OCI-LY7 (cell line): ENCODE measurements around the gene CCAR1. TPM values are rescaled to one million over a fixed set of nuclear protein-coding genes. Genes with fewer than 3 reads are reported as not detected.
"Not testable (repeated sequence)": the region's sequence is repeated elsewhere in the genome, so short reads cannot be mapped to it uniquely, and the experiment has no call there.

Source experiments
- BruUV-seq: library from RNA; stranded (reverse); fragments of 400-500 nt; replicated peaks from 2 replicates; lab custom pipeline; 2021; lab: Mats Ljungman, UMichigan
- CTCF ChIA-PET: fragments of 300-600 bp; sonication (Branson Sonifier 250); formaldehyde crosslinking; loops from one replicate; lab custom pipeline; 2022; ENCODE audit warnings: antibody characterized with exemption; ENCODE audit not compliant: unreplicated experiment; lab: Charles Lee
- POLR2A ChIA-PET: fragments of 300-600 bp; sonication (Branson Sonifier 250); formaldehyde crosslinking; loops from one replicate; lab custom pipeline; 2022; ENCODE audit warnings: antibody characterized with exemption; lab: Charles Lee
- DNase-seq: peaks from one replicate; pipeline ENCODE4 v3.0.0-alpha.2; 2015; ENCODE audit warnings: low spot score
- H2AFZ ChIP-seq: fragments of 200-600 bp; sonication (generic), shearing (Covaris generic); 2 replicates; pipeline ENCODE4 v1.6.1; 2014; ENCODE audit warnings: mild to moderate bottlenecking, antibody characterized with exemption, low read length, moderate library complexity
- H3K27ac ChIP-seq: fragments of 200-600 bp; sonication (generic); 2 replicates; pipeline ENCODE4 v1.5.1; 2014; ENCODE audit warnings: mixed run types, low read depth, mild to moderate bottlenecking, moderate library complexity, low read length, inconsistent platforms; ENCODE audit not compliant: poor library complexity, severe bottlenecking
- H3K36me3 ChIP-seq: fragments of 200-600 bp; sonication (generic); 2 replicates; pipeline ENCODE4 v1.6.1; 2014; ENCODE audit warnings: mild to moderate bottlenecking, antibody characterized with exemption, low read length, moderate library complexity, mixed read lengths; ENCODE audit not compliant: insufficient read depth
- H3K4me1 ChIP-seq: fragments of 200-600 bp; sonication (generic); 2 replicates; pipeline ENCODE4 v1.5.1; 2014; ENCODE audit warnings: mild to moderate bottlenecking, low read length; ENCODE audit not compliant: insufficient read depth, poor library complexity, severe bottlenecking
- H3K4me2 ChIP-seq: fragments of 200-600 bp; sonication (generic); 2 replicates; pipeline ENCODE4 v1.6.1; 2014; ENCODE audit warnings: mild to moderate bottlenecking, low read length
- H3K4me3 ChIP-seq: fragments of 200-600 bp; sonication (generic); 2 replicates; pipeline ENCODE4 v1.5.1; 2014; ENCODE audit warnings: mild to moderate bottlenecking, low read depth, low read length; ENCODE audit not compliant: poor library complexity, severe bottlenecking
- H3K79me2 ChIP-seq: fragments of 200-600 bp; sonication (generic); 2 replicates; pipeline ENCODE4 v1.6.1; 2016; ENCODE audit warnings: low read depth, mild to moderate bottlenecking, low read length, moderate library complexity, mixed read lengths; ENCODE audit not compliant: insufficient read depth
- H3K9me2 ChIP-seq: fragments of 200-600 bp; sonication (generic); 2 replicates; pipeline ENCODE4 v1.6.1; 2016; ENCODE audit warnings: mild to moderate bottlenecking, low read length, mixed read lengths; ENCODE audit not compliant: insufficient read depth
- H3K9me3 ChIP-seq: fragments of 200-600 bp; sonication (generic); 2 replicates; pipeline ENCODE4 v1.6.1; 2014; ENCODE audit warnings: mild to moderate bottlenecking, mixed run types, low read length, mixed read lengths
- H4K20me1 ChIP-seq: fragments of 200-600 bp; sonication (generic); 2 replicates; pipeline ENCODE4 v1.6.1; 2014; ENCODE audit warnings: mild to moderate bottlenecking, antibody characterized with exemption, low read length, moderate library complexity, mixed read lengths; ENCODE audit not compliant: insufficient read depth
- CTCF ChIP-seq: fragments of 200-600 bp; sonication (generic); conservative IDR thresholded peaks from 2 replicates; pipeline ENCODE4 v1.5.1; 2014; ENCODE audit warnings: mild to moderate bottlenecking, antibody characterized with exemption, low read length, moderate library complexity, mixed read lengths
- EZH2phosphoT487 ChIP-seq: fragments of 200-600 bp; sonication (generic); IDR thresholded peaks from 2 replicates; pipeline ENCODE4 v1.6.1; 2018; ENCODE audit warnings: low read depth, borderline replicate concordance, mild to moderate bottlenecking, mixed run types, antibody characterized with exemption, low read length, moderate library complexity, mixed read lengths
- intact Hi-C: fragments of 100-400 bp; cut with micrococcal nuclease; formaldehyde crosslinking; loops from one replicate; pipeline ENCODE4 v1.10.0; 2022; ENCODE audit not compliant: unreplicated experiment
- total RNA-seq, 2 experiments: library from RNA; depleted of rRNA in 1 of 2; stranded (reverse); fragments of >200 nt in 1 of 2; shearing (Covaris generic) in 1 of 2; gene quantifications; 2 replicates each; pipeline ENCODE4 v1.2.3, GENCODE V29; 2014 to 2022

The CCAR1 gene
- total RNA-seq, 2 experiments from 2014 or later, result 66.3 to 126 TPM

- TF ChIP-seq CTCF, result no peak
- no peak for TF ChIP-seq EZH2phosphoT487
- CTCF ChIA-PET, result no interaction called here
- no peak overlapping the region for H3K27ac ChIP-seq
- peaks cover 95% of the 10 kb centered on the region for H3K36me3 ChIP-seq
- no peak overlapping the region for H3K4me3 ChIP-seq
- H3K79me2 ChIP-seq, result peaks cover 40% of the 10 kb centered on the region; the same call in 1 of the 2 replicates
- H2AFZ ChIP-seq, result no peak overlapping the region
- no peaks in the 10 kb centered on the region for H3K9me3 ChIP-seq
- no peak overlapping the region for H3K4me2 ChIP-seq
- H3K4me1 ChIP-seq, result no peaks in the 10 kb centered on the region
- no peak for DNase-seq
- intact Hi-C loops, result no loop called here
- H4K20me1 ChIP-seq, result 0 out of 2 replicates have a peak, but pooled peaks cover 4% of the 10 kb centered on the region
- POLR2A ChIA-PET, result no interaction called here
- no TSS peak for BruUV-seq
- no peaks in the 10 kb centered on the region for H3K9me2 ChIP-seq
These were observed 14.1 kb downstream of the CCAR1 start for GRCh38 chr10:68735119-68735518.

- CTCF ChIA-PET, H3K4me1 ChIP-seq, H3K9me2 ChIP-seq, H4K20me1 ChIP-seq, H2AFZ ChIP-seq, BruUV-seq, intact Hi-C loops, H3K4me3 ChIP-seq, H3K27ac ChIP-seq, H3K4me2 ChIP-seq, POLR2A ChIA-PET, H3K9me3 ChIP-seq, DNase-seq: not testable (repeated sequence)
- Histone ChIP-seq H3K79me2 (peaks cover 35% of the 10 kb centered on the region; the same call in 1 of the 2 replicates), H3K36me3 (peaks cover 95% of the 10 kb centered on the region)
These were observed 14.7 kb downstream of the CCAR1 start for GRCh38 chr10:68735739-68736138.

GRCh38 chr10:68740676-68741075 lies 19.6 kb downstream of the CCAR1 start:
- H3K9me2 ChIP-seq, H3K79me2 ChIP-seq, DNase-seq, H3K27ac ChIP-seq, H3K4me3 ChIP-seq, intact Hi-C loops, H4K20me1 ChIP-seq, BruUV-seq, POLR2A ChIA-PET, H2AFZ ChIP-seq, CTCF ChIA-PET, H3K9me3 ChIP-seq, H3K4me1 ChIP-seq, H3K4me2 ChIP-seq: not testable (repeated sequence)
- peaks cover 96% of the 10 kb centered on the region for H3K36me3 ChIP-seq

DNA sequence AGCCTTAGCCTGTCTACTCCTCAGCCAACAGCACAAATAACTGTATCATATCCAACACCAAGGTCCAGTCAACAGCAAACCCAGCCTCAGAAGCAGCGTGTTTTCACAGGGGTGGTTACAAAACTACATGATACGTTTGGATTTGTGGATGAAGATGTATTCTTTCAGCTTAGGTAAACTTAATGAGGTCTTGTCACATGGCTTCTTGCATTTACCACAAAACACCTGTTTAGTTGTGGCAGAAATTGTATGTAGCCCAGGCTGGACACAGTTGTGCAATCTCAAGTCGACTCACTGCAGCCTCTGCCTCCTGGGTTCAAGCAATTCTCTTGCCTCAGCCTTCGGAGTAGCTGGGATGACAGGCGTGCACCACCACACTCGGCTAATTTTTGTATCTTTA lies 21.4 kb downstream of the CCAR1 start:
- Histone ChIP-seq H3K27ac (no peak overlapping the region), H3K36me3 (peaks cover 92% of the 10 kb centered on the region), H3K4me3 (no peak overlapping the region), H3K9me3 (no peaks in the 10 kb centered on the region), H3K9me2 (no peaks in the 10 kb centered on the region), H3K4me2 (no peak overlapping the region), H2AFZ (no peak overlapping the region), H3K79me2 (no peaks in the 10 kb centered on the region; the same call in 1 of the 2 replicates), H4K20me1 (0 out of 2 replicates have a peak, but pooled peaks cover 4% of the 10 kb centered on the region), H3K4me1 (no peaks in the 10 kb centered on the region)
- BruUV-seq, result no TSS peak
- TF ChIP-seq CTCF (no peak), EZH2phosphoT487 (no peak)
- DNase-seq, result no peak
- intact Hi-C loops, result no loop called here
- POLR2A ChIA-PET, result no interaction called here
- CTCF ChIA-PET, result no interaction called here
